Measurements from ENCODE around the gene ERC2.

Gene ERC2

GRCh38 chr3:55558316-55558715 lies 910.0 kb downstream of the ERC2 start:
- TF ChIP-seq TEAD4 (IDR thresholded peaks at IDR 0.05): no peak
- TF ChIP-seq, protein P1, sequence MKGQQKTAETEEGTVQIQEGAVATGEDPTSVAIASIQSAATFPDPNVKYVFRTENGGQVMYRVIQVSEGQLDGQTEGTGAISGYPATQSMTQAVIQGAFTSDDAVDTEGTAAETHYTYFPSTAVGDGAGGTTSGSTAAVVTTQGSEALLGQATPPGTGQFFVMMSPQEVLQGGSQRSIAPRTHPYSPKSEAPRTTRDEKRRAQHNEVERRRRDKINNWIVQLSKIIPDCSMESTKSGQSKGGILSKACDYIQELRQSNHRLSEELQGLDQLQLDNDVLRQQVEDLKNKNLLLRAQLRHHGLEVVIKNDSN (IDR thresholded peaks at IDR 0.05): no peak

DNA sequence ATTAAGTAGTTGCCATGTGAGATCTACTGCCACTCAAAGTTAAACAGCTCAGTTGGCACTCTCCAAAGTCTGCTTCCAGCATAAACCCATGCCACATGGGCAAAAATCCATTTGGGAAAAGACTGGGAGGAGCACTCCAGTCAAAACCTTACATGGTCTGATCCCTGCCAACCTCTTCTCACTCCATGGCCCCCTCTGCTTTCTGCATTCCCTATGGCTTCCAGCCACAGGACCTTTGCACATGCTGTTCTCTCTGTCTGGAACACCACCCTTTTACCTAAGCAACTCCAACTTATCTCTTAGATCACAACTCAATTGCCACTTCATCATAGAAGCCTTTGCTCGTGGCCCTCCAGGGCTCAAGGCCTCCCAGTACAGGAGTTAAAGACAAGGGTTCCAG lies 910.7 kb downstream of the ERC2 start:
- TF ChIP-seq RAD21 (IDR thresholded peaks at IDR 0.05; ENCODE audit: low read depth) (no peak), EP300 (IDR thresholded peaks at IDR 0.05; ENCODE audit: borderline replicate concordance) (no peak)

DNA sequence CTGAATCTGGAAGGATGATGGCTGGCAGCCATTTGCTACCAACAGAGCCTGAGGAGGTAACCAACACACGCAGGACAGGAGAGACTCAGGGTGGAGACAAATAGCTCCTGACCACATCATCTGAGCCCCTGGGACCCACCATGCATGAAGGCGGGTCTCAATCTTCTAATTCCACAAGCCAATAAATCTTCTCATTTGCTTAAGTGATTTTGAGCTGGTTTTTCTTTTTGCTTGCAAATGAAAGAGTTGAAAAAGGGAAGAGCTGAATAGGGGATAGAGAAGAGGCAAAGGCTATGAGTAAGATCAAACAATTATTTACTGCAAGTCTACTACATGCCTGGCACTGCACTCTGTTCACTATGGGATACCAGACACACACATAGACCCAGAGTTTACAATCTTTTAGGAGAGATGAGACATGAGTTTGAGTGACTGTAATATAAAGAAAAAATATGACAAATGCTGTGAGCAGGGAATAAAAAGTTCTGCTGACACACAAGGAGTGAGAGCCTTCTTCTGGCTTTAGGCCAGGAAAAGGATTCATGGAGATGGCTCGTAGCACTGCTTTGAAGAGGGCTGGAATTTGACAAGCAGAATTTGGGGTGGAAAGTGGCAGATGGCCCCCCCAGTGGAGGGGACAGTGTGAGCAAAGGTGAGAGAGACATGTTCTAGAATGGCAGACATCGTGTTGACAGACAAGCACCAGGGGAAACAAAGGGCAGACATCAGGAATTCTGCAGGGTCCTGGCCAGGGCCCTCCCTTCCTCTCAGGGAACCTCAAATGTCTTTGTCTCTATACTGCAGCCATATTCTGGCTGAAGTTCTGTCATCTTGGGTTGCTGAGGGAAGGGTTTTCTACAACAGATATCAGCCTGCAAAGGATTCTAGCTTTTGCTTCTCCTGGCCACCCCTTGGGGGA lies 911.4 kb downstream of the ERC2 start:
- no peak for TF ChIP-seq TCF12 (IDR thresholded peaks at IDR 0.05; ENCODE audit: low read depth)
- no peak for TF ChIP-seq CREB1 (IDR thresholded peaks at IDR 0.05; ENCODE audit: low read depth)
- no peak for TF ChIP-seq YY1 (IDR thresholded peaks at IDR 0.05; ENCODE audit: low read depth)
- no peak for TF ChIP-seq NFIC (IDR thresholded peaks at IDR 0.05)
- TF ChIP-seq, protein P1 (IDR thresholded peaks at IDR 0.05): no peak
- no peak for TF ChIP-seq RAD21 (IDR thresholded peaks at IDR 0.05; ENCODE audit: low read depth)
- no peak for TF ChIP-seq TAF1 (IDR thresholded peaks at IDR 0.05; ENCODE audit: low read depth)
- TF ChIP-seq EP300 (IDR thresholded peaks at IDR 0.05; ENCODE audit: borderline replicate concordance): no peak
- TF ChIP-seq EGR1 (IDR thresholded peaks at IDR 0.05): no peak
- no peak for TF ChIP-seq ZBTB7A (IDR thresholded peaks at IDR 0.05; ENCODE audit: low read depth)
- no peak for TF ChIP-seq FOXM1 (IDR thresholded peaks at IDR 0.05; ENCODE audit: borderline replicate concordance, low read depth)
- no peak for TF ChIP-seq TEAD4 (IDR thresholded peaks at IDR 0.05)
- no peak for TF ChIP-seq CEBPB (IDR thresholded peaks at IDR 0.05)

DNA sequence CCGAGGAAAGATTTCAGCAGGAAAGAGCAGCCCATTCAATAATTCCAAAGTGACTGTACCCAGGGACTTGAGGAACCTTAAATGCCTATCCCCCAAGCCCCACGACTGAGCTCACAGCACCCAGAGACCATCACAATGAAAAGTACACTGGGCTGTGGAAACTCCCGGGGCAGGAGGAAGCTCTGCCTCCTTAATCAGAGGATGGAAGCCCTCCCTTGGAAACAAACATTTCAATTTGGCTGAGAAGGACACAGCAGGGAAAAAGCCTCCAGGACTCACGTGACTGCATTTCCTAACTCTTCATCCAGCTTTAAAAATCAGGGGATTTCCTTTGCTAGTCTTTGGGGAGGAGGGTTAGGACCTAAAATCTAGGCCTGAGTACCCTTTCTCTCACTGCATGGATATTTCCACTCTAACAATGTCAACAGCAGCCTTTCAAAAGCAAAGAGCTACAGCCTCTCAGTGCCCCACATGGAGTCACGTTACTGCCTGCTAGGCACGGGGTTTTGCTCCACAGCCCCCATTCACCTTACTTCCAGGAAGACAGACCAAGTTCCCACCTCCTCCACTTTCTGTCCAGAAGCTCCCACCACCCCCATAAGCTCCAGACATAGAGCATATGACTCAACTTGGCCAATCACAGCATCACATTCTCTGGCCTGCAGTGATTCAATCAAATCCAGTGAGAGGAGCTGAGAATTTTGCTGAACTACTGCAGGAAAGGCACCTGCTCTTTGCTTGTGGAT lies 912.2 kb downstream of the ERC2 start:
- TF ChIP-seq FOXM1 (IDR thresholded peaks at IDR 0.05; ENCODE audit: borderline replicate concordance, low read depth) (no peak), ZBTB7A (IDR thresholded peaks at IDR 0.05; ENCODE audit: low read depth) (no peak), MAX (IDR thresholded peaks at IDR 0.05) (no peak), RAD21 (IDR thresholded peaks at IDR 0.05; ENCODE audit: low read depth) (no peak), YY1 (IDR thresholded peaks at IDR 0.05; ENCODE audit: low read depth) (no peak), EGR1 (IDR thresholded peaks at IDR 0.05) (no peak), TAF1 (IDR thresholded peaks at IDR 0.05; ENCODE audit: low read depth) (no peak), TCF12 (IDR thresholded peaks at IDR 0.05; ENCODE audit: low read depth) (no peak), CEBPB (IDR thresholded peaks at IDR 0.05) (no peak)
- TF ChIP-seq, protein P1 (IDR thresholded peaks at IDR 0.05): no peak
- TF ChIP-seq, protein P2, sequence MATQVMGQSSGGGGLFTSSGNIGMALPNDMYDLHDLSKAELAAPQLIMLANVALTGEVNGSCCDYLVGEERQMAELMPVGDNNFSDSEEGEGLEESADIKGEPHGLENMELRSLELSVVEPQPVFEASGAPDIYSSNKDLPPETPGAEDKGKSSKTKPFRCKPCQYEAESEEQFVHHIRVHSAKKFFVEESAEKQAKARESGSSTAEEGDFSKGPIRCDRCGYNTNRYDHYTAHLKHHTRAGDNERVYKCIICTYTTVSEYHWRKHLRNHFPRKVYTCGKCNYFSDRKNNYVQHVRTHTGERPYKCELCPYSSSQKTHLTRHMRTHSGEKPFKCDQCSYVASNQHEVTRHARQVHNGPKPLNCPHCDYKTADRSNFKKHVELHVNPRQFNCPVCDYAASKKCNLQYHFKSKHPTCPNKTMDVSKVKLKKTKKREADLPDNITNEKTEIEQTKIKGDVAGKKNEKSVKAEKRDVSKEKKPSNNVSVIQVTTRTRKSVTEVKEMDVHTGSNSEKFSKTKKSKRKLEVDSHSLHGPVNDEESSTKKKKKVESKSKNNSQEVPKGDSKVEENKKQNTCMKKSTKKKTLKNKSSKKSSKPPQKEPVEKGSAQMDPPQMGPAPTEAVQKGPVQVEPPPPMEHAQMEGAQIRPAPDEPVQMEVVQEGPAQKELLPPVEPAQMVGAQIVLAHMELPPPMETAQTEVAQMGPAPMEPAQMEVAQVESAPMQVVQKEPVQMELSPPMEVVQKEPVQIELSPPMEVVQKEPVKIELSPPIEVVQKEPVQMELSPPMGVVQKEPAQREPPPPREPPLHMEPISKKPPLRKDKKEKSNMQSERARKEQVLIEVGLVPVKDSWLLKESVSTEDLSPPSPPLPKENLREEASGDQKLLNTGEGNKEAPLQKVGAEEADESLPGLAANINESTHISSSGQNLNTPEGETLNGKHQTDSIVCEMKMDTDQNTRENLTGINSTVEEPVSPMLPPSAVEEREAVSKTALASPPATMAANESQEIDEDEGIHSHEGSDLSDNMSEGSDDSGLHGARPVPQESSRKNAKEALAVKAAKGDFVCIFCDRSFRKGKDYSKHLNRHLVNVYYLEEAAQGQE (IDR thresholded peaks at IDR 0.05; ENCODE audit: low read depth): no peak

DNA sequence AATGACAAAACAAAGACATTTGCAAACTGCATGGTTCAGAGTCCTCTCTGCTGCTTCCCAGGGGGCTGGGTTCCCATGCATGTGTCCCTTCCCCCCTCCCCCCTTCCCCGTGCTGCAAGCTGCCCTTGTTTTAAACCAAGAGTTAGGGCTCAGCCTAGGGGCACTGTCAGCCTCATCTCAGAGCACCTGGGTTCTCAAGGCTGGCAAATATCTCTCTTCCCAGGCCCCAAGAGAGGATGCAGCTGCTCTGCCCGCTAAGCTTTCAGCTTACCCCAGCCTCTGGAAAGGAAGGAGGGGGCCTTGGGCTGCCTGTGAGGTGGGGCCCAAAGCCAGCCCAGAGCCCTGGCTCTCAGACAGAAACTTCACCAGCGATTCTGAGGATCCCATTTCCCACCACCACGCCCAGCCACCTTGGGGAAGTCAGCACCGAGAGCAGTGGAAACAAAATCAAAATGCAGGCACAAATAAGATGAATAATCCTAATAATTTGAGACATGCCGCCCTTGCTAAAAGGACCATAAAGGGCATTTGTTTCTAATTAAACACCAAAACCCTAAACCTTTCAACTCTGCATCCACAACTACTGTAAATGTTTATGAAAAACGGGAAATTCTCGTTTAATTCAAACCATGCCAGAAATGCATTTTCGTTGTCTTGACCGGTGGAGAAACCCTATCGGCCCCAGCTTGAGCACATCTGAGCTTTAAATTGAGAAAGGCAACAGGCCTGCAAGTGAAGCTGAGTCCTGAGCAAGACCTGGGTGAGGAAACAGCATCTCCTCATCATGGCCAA lies 913.4 kb downstream of the ERC2 start:
- TF ChIP-seq TCF12 (IDR thresholded peaks at IDR 0.05; ENCODE audit: low read depth): no peak
- TF ChIP-seq, protein P1 (IDR thresholded peaks at IDR 0.05): no peak

- no peak for TF ChIP-seq MAX (IDR thresholded peaks at IDR 0.05)
Observed at GRCh38 chr3:55551644-55552043, 916.6 kb downstream of the ERC2 start.

DNA sequence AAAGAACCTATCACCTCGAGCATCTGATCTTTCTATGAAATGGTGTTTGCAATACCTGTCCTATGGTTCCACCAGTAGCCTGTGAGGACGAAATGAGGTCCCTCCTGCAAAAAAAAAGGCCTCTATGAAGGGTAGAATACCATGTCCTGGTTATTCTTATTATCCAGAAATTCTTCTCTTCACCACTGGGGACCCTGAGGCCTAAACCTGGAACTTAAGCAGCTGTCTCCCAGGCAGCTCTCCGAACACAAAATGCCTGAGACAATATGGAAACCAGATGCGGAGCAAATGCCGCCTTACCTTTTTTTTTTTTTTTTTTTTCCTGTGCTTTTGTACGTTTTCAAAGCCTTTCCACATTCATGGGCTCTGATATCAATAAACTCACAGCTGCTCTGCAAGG lies 919.1 kb downstream of the ERC2 start:
- TF ChIP-seq YY1 (IDR thresholded peaks at IDR 0.05; ENCODE audit: low read depth) (no peak), TEAD4 (IDR thresholded peaks at IDR 0.05) (no peak), RAD21 (IDR thresholded peaks at IDR 0.05; ENCODE audit: low read depth) (no peak), FOXM1 (IDR thresholded peaks at IDR 0.05; ENCODE audit: borderline replicate concordance, low read depth) (no peak)

All from Ishikawa (cell line).